Psoas muscle (tissue), 8 donors: ENCODE measurements around the gene TMEM203. TPM values are rescaled to one million over a fixed set of nuclear protein-coding genes. Genes with fewer than 3 reads are reported as not detected.

Experiments used
- ATAC-seq, 4 donors: fragments of 200-7000 bp; cut with Tn5 transposase; one replicate each; pipeline ENCODE4 v1.9.1; 2020; ENCODE audit warnings: moderate library complexity in 3 of 4, mild to moderate bottlenecking in 2 of 4
- DNase-seq, 2 donors: peaks; one replicate each; pipeline ENCODE4 v3.0.0-alpha.2; 2020
- H3K27ac ChIP-seq: fragments of 200-600 bp; one replicate; pipeline ENCODE4 v1.8.0; 2022
- H3K27me3 ChIP-seq, 3 donors: fragments of 200-600 bp in 1 of 3; one replicate each; pipeline versions ENCODE4 v1.6.1 to v1.8.0; 2013 to 2022; ENCODE audit warnings: low read length in 2 of 3, mild to moderate bottlenecking in 2 of 3, moderate library complexity in 1 of 3; ENCODE audit not compliant: insufficient read depth in 3 of 3
- H3K36me3 ChIP-seq, 2 donors: fragments of 200-600 bp in 1 of 2; one replicate each; pipeline versions ENCODE4 v1.6.1 to v1.8.0; 2013 to 2022; ENCODE audit warnings: low read depth in 1 of 2, mild to moderate bottlenecking in 1 of 2, moderate library complexity in 1 of 2; ENCODE audit not compliant: insufficient read depth in 1 of 2
- H3K4me1 ChIP-seq: fragments of 200-600 bp; one replicate; pipeline ENCODE4 v1.8.0; 2022
- H3K4me3 ChIP-seq: fragments of 200-600 bp; one replicate; pipeline ENCODE4 v1.8.0; 2022; ENCODE audit warnings: mild to moderate bottlenecking
- H3K9me3 ChIP-seq: fragments of 200-600 bp; one replicate; pipeline ENCODE4 v1.8.0; 2022
- WGBS, 3 donors: extraction: QIAGEN DNeasy Blood & Tissue Kit; methylation state at CpG; one replicate each; pipeline versions ENCODE4 v1.1.6 to v1.1.7; 2013; 5-methylcytosine and 5-hydroxymethylcytosine counted together
- intact Hi-C, 2 donors: fragments of 100-400 bp; cut with DNase I; formaldehyde crosslinking; loops; one replicate each; pipeline versions ENCODE4 v1.11.0 to v1.14.2; 2022
- polyA plus RNA-seq, 3 donors: library from polyadenylated mRNA; stranded (reverse); fragments of 200-250 nt; gene quantifications; one replicate each; pipeline ENCODE4 v1.2.3, GENCODE V29; 2013
- total RNA-seq, 4 donors: library from RNA; stranded (reverse); fragmentation: NEBNext Ultra II Directional in 2 of 4; extraction: Animal tissue kit (Norgen Biotek cat#: 25700) in 2 of 4; gene quantifications; one replicate each; pipeline versions ENCODE4 v1.2.1 to v1.2.4, GENCODE V29; 2021 to 2023
- TF ChIP-seq, protein P1 (sequence below): fragments of 200-600 bp; IDR thresholded peaks from one replicate; pipeline ENCODE4 v1.8.0; 2022; ENCODE audit warnings: antibody characterized with exemption
- donor health status: healthy with polysubstance abuse.
- donor health status: DM: no; HTN: no; CAD: no; lungs with moderate emphysema.
- donor health status: Bipolar disorder and iron deficiency.
- donor health status: healthy.
- donor health status: DM: yes; HTN: yes; CAD: no.
- donor health status: DM: no; HTN: no; CAD: no.
- donor health status: DM: no; HTN: no; CAD: no.
- donor health status: DM: yes; HTN: yes; CAD: no.

Gene TMEM203
- total and polyA plus RNA-seq, 7 donors, result 30.6 to 71.6 (median 36.9) TPM

DNA sequence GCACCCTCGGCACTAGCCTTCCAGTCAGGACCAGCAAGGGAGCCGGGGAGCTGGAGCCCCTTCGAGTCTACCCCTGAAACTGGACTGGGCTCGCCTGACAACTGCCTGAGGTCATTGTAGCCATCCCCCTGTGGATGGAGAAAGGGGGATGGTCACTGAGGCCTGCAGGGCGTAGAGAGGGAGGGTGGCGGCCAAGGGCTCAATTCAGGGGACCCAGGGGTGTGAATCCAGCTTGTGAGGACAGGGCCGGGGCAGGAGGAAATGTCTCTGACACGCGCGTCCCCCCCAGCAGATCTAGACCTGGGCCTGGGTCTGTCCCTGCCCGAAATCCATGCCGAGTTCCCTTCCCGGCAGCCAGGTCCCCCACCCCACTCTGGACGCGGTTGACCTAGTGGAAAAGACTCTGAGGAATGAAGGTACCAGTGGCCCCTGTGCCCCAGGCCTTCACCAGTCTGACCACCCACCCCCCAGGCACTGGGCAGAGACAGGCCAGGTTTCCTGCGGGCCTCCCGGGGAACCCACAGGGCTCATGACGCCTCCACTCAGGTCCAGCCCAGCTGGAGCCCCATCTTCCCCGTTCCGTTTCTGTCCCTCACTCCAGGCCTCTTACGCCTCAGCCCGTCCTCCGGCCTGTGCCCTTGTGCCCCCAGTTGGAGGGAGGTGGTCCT lies 26.1 kb upstream of the TMEM203 start:
- intact Hi-C loops, result no loop called here
- no peak overlapping the region for H3K4me3 ChIP-seq

DNA sequence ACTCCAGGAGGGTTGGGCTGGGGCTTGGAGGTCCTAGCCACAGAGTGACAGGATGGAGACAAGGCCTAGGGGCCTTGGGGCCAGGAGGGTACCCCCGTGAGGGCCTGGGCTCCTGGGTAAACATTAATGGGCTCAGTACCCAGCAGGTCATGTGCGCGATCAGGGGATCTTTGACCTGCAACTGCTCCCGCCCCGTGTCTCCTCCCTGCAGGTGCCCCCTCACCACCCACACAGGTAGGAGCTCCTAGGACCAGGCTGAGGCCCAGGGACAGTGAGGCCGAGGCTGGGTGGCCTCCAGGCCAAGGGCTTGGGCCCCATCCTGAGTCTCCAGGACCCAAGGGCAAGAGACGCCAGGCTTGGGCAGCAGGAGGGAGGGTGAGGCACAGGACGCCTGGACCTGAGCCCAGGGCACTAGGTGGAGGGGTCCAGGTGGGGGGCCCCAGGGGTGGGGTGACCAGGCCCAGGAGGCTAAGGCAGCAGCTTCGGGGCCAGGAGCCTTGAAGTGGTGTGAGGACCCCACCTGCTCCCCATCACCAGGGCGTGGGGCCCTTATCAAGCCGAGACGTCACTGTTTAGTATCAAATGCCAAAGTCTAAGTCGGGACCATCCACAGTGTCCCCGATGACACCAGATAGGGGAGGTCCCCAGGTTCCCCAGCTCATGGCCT lies 25.4 kb upstream of the TMEM203 start, which contains the start of gene SLC34A3:
Gene SLC34A3, plus strand, starts transcription at position 197 of the 667 bp plus-strand sequence. CDS start 802 bp downstream, outside the sequence.
- peaks cover under 1% of the 10 kb centered on the region for H3K4me1 ChIP-seq
- peaks cover 0 to 32% (median 15%) of the 10 kb centered on the region in 3 donors for H3K27me3 ChIP-seq
- DNase-seq (no peak), ATAC-seq (no peak)
- WGBS, 3 donors, result 63 to 68% (median 65%) methylated on average over 14 of the region's 14 CpGs
- TF ChIP-seq, protein P1, sequence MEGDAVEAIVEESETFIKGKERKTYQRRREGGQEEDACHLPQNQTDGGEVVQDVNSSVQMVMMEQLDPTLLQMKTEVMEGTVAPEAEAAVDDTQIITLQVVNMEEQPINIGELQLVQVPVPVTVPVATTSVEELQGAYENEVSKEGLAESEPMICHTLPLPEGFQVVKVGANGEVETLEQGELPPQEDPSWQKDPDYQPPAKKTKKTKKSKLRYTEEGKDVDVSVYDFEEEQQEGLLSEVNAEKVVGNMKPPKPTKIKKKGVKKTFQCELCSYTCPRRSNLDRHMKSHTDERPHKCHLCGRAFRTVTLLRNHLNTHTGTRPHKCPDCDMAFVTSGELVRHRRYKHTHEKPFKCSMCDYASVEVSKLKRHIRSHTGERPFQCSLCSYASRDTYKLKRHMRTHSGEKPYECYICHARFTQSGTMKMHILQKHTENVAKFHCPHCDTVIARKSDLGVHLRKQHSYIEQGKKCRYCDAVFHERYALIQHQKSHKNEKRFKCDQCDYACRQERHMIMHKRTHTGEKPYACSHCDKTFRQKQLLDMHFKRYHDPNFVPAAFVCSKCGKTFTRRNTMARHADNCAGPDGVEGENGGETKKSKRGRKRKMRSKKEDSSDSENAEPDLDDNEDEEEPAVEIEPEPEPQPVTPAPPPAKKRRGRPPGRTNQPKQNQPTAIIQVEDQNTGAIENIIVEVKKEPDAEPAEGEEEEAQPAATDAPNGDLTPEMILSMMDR, result no peak
- no peaks in the 10 kb centered on the region for H3K36me3 ChIP-seq
- no peaks in the 10 kb centered on the region for H3K9me3 ChIP-seq
- H3K4me3 ChIP-seq, result no peak within 1 kb of the TSS
- no peak within 1 kb of the TSS for H3K27ac ChIP-seq
- intact Hi-C loops, result no loop called here

More for the DNA sequence above, 26.1 kb upstream of the TMEM203 start:
- DNase-seq, result no peak
- peaks cover 0 to 32% (median 15%) of the 10 kb centered on the region in 3 donors for H3K27me3 ChIP-seq
- peaks cover 6% of the 10 kb centered on the region for H3K4me1 ChIP-seq
- 76 to 83% (median 80%) methylated on average over 23 of the region's 23 CpGs for WGBS, 3 donors
- no peaks in the 10 kb centered on the region for H3K36me3 ChIP-seq
- H3K9me3 ChIP-seq, result no peaks in the 10 kb centered on the region
- no peak for ATAC-seq
- no peak overlapping the region for H3K27ac ChIP-seq
- TF ChIP-seq, protein P1, result no peak

DNA sequence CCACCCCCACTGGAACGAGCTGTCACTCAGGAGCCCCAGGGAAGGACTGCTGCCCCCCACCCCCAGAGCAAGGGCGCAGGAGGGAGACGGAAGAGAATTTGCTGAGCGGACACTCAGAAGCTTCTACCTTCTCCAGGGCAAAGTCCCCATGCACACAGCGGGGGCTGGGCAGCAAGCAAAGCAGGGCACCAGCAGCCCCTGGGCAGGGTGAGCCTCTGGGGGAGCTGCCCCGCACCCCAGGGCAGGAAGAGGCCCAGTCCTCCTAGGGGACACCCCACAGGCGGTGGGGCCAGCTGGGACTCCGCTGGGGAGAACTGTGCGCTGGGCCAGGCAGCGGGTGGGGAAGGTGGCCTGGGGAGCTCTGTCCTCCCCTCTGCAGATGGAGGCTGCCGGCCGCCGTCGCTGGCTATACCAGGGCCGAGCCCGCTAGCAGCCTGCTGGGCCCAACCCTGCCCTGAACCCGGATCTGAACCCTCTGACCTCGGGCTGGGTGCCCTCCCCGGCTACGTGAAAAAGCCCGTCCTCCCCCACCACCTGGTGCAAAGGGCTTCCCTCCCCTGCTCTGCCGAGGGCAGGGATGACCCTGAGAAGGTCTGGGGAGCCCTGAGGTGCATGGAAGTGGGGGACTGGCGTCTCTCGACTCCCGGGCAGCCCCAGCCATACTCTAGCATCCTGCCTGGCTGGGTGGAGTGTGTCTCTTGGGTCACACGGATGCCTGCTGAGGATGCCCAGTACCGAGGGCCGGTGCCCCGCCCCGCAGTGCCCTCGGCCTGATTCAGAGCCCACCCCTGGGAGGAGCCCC lies 24.7 kb upstream of the TMEM203 start:
- TF ChIP-seq, protein P1, result no peak
- WGBS, 3 donors, result 50 to 52% (median 52%) methylated on average over 25 to 31 of the region's 31 CpGs
- Histone ChIP-seq H3K9me3 (no peaks in the 10 kb centered on the region), H3K4me1 (no peaks in the 10 kb centered on the region), H3K4me3 (no peak overlapping the region), H3K27me3 (peaks cover 0 to 32% (median 15%) of the 10 kb centered on the region in 3 donors), H3K27ac (no peak overlapping the region), H3K36me3 (no peaks in the 10 kb centered on the region)
- ATAC-seq (no peak), DNase-seq (no peak)
- intact Hi-C loops, result loop anchor here in 1 of 2 donors (5.0 kb wide), 1 partner anchor 43 kb away; the partner anchor contains the start of genes ANAPC2 and SSNA1

DNA sequence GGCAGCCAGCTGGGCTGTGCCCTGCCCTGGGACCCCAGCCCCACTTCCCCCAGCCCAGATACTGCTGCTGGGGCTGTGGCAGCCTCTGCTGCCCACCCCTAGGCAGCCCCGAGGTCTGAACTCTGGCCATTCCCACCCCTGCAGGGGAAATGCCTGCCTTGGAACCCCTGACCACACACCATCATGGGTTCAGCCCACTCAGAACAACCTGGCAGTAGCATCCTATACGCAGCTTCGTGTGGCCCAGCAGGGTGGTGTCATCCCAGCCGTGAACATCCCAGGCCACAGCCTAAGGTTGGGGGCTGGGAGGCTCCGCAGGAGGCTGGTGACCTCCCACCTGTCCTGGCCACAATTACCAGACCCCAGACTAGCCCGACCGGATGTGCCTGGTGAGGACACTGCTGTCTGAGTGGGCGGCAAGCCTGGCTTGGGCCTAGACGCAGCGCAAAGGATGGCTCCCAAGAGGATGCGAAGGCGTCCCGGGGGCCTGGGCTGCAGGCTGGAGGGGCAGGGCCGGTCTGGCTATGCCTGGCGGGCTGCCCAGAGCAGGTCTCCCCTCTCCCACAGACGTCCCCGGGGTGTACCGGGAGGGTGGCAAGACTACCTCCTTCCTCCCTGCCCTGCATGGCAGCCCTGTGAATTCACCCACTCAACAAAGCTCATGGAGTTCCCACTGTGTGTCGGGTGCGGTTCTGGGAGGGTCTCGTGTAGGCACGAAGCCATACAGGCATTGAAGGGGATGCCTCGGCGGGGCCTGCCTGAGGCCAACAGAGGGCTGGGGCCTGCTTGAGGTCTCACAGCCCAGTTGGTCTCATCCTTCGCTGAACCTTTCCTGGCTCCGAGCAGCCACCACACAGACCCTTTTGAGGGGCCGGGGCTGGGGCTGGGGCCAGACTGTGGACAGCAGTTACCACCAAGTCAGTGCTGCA lies 23.8 kb upstream of the TMEM203 start:
- WGBS, 3 donors, result 55 to 60% (median 57%) methylated on average over 26 to 27 of the region's 27 CpGs
- Histone ChIP-seq H3K27ac (no peak overlapping the region), H3K4me3 (no peak overlapping the region), H3K9me3 (no peaks in the 10 kb centered on the region), H3K36me3 (no peaks in the 10 kb centered on the region), H3K4me1 (peaks cover under 1% of the 10 kb centered on the region), H3K27me3 (peaks cover 0 to 32% (median 8%) of the 10 kb centered on the region in 3 donors)
- no peak for DNase-seq
- TF ChIP-seq, protein P1, result no peak
- ATAC-seq, result no peak
- intact Hi-C loops, result loop anchor here in 1 of 2 donors (5.0 kb wide), 1 partner anchor 42 kb away; the partner anchor contains the start of genes ANAPC2 and SSNA1
